ENCODE measurements around the gene SAMD5.
"Not testable (repeated sequence)": the region's sequence is repeated elsewhere in the genome, so short reads cannot be mapped to it uniquely, and the experiment has no call there.

Gene SAMD5

DNA sequence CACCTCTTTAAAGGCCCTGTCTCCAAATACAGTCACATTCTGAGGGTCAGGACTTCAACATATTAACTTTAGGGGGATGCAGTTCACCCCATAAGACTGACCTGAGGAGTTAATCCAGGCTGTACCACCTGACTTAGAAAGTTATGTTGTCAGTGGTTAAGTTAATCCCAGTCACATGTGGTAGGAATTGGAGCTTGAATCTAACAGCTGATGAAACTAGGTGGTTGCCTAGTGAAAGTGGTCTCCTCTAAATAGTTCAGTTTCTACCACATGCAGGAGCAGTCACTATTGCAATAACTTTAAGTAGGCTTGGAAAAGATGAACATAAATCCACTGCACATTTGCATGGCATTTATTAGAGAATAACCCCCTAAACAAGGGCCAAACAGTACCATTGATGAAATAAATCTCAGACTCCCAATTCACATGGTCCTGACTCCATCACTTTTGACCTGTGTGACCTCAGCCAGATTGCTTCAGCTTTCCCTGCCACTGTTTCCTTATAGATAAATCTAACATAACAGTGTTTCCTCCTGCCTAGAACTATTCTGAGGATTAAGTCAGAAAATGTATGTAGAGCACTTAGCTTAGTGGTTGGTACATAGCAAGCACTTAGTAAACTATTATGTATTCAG is 20.1 kb downstream of the SAMD5 start:
- DNase-seq (ENCODE audit: low read depth) = no peak

DNA sequence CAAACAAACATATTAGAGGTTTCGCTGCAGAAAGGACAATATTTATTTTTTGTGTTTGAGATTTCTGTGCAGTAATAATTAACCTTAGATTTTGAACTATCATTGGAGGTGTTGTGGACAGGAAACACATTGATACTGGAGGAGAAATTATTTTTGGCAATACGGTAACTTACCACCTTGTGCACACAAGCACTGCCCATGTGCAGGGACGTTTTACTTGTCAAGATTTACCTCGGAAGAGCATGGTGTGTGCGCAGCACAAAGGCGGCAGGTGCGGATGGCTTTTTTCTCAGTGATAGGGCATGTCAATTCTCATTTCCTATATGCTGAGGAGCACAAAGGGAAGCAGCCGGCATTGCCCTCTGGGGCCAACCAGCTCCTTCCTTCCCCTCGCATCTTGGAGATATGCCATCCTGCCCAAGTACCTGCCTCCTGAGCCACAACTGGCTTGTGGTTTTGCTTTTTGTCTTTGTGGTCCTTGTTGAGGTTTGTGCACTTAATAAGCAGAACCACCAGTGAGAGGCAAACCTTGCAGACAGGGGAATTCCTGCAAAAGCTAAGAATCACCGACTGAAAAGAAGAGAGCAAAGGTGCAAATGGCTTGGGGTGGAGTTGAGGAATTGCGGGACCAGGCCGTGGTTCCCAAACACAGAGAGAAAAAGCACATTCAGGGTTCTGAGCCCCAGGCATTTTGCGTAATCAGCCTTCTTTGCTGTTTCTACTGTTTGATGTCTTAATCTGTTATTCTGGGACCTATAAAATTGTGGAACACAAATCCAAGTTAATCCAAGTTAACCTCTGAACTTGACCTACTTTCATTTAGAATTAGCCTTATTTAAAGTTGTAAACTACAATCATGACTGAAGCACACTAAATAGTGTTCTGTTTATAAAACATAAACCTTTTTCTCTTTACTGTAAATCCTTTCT is 21.9 kb downstream of the SAMD5 start:
- DNase-seq (ENCODE audit: low read depth) = no peak

DNA sequence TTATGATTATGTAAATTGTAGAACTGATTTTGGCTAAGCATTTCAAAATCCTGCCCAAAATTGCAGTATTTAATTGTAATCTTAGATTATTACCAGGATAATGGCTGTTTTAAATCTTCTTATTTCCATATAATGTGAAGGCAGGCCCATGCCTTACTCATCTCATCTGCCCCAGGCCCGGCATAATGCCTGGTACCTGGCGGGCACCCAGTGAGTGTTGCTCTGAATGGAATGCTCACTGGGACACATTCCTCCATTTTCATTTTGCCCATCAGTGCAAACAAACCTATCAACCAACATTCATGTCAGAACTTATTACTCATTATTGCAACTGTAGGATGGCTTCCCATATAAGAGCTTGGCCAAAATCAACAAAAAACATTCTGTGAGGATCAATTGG is 22.8 kb downstream of the SAMD5 start:
- no peak for DNase-seq (ENCODE audit: low read depth)

DNA sequence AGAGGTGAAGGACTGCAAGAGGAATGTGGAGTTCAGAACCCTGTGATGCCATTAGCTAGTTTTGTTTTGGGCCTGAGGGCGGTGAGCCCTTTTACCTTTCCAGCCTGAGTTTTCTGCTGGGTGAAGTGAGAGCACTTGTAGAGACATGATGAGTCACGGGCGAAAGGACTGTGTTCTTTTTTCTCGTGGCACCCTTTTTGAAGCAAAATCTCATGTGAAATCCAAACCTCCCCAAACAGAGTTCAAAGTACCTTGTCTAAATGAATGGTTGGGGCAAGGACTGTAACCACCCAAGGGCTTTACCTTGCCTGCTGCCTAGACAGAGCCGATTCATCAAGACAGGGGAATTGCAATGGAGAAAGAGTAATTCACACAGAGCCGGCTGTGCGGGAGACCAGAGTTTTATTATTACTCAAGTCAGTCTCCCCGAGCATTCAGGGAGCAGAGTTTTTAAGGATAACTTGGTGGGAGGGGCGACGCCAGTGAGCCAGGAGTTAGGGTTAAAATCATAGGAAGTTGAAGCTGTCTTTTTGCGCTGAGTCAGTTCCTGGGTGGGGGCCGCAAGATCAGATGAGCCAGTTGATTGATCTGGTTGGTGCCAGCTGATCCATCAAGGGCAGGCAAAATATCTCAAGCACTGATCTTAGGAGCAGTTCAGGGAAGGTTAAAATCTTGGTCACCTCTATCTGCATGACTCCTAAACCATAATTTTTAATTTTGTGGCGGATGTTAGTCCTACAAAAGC is 25.8 kb downstream of the SAMD5 start:
- DNase-seq (ENCODE audit: low read depth) = no peak

DNA sequence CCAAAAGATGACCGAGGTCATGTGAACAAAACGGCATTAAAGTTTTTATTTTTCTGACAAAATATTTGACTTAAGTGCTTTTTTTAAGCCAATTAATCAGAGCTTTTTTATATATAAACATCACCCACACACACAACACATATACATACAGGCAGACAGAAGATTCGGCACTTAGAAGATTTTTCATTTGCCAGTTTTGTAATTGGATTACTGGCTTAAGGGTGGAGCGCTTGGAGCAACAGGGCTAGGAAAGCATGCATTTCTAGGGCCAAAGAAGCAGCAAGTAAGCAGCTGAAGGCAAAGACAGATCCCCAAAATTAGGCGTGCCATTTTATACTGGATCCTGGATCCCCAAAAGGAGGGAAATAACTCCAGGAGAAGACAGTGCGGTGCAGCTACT is 30.3 kb downstream of the SAMD5 start:
- no peak for DNase-seq (ENCODE audit: low read depth)

DNA sequence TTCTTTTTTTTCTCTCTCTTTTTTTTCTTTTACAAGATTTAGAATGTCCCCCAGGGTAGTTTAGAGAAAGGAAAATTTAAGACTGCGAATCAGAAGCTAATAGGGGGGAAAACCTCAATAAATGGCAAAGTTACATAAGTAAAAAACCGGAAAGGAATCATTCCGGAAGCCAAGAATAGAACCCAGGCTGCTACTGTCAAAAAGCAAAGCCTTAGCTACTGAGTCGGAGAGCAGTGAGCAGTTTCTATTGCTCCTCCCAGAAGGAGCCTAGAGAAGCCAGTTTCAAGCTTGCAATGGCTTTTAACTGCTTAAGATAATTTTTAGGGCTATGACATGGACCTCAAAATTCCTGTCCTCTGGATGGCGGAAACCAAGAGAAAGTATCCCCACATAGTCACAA is 31.6 kb downstream of the SAMD5 start:
- DNase-seq (ENCODE audit: low read depth) = no peak

DNA sequence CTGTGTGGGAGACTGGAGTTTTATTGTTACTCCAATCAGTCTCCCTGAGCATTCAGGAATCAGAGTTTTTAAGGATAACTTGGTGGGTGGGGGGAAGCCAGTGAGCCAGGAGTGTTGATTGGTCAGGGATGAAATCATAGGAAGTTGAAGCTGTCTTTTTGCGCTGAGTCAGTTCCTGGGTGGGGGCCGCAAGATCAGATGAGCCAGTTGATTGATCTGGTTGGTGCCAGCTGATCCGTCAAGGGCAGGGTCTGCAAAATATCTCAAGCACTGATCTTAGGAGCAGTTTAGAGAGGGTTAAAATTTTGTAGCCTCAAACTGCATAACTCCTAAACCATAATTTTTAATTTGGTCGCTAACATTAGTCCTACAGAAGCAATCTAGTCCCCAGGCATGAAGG is 33.9 kb downstream of the SAMD5 start:
- not testable (repeated sequence) for DNase-seq (ENCODE audit: low read depth)

DNA sequence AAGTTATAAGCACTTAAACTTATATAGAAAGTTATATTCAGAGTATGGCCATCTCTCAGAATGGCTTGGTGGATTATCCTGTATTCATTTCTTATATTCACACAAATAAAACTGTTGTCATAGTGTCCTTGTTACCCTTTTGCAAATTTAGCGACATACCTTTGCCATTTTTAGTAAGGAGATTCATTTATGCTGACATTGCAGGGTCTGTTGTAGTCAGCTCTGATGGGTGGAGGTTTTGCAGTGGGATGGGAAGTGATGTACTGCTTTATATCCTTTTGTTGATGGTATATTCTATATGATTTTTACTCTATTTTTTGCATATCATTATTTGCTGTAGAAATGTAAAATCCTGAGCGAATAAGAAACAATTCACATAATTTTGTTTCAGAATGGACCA is 35.9 kb downstream of the SAMD5 start:
- DNase-seq (ENCODE audit: low read depth) = no peak

DNA sequence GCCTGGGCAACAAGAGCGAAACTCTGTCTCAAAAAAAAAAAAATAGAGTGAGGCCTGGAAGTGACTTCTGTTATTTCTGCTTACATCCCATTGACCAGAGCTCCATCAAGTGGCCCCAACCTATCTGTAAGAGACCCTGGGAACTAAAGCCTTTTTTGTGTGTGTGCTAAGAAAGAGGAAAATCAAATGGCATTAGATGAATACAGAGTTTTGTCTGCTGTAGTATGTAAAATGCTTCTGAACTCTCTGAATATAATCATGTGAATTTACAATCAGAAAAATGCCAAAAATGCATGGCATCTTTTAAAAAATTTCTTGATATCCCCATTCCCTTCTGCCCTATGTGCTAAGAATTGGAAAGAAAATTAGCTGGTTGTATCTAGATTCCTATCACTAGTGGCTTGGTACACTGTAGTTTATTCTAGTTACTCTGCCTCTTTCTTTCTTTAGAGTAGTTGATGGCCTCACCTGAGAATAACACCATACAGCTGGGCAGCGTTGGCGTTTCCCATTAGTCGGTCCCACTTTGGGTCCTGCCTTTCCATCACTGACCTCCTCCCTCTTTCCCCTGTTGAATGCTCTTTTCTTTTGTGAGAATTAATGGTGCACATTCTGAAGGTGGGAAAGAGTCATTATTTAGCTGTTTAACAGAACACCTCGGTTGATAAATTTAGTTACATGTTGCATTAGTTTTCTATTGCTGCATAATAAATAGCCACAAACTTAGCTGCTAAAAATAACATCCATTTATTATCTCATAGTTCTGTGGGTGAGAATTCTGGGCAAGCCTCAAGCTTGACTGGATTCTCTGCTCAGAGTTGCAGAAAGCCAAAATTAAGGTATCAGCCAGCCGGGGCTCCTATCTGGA is 38.2 kb downstream of the SAMD5 start:
- DNase-seq (ENCODE audit: low read depth) = no peak

DNA sequence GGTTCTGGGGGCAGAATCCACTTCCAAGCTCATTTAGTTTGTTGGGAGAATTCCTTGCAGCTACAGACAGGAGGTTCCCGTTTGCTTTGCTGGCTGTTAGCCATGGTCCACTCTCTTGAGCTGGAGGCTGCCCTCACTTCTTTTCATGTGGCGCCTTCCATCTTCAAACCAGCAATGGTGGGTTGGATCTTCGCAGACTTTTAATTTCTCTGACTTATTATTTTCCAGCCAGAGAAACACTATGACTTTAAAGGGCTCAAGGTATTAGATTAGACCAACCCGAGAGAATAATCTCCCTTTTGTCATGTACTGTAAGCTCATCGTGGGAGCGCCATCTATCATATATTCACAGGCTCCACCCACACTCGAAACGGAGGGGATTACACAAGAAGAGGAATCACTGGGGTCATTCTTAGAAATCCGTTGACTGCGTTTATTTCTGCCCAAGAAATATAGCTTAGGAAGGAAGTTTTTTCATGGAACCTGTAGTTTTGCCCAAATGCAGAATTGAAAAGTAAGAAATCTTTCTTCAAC is 38.9 kb downstream of the SAMD5 start:
- DNase-seq (ENCODE audit: low read depth) = no peak

DNA sequence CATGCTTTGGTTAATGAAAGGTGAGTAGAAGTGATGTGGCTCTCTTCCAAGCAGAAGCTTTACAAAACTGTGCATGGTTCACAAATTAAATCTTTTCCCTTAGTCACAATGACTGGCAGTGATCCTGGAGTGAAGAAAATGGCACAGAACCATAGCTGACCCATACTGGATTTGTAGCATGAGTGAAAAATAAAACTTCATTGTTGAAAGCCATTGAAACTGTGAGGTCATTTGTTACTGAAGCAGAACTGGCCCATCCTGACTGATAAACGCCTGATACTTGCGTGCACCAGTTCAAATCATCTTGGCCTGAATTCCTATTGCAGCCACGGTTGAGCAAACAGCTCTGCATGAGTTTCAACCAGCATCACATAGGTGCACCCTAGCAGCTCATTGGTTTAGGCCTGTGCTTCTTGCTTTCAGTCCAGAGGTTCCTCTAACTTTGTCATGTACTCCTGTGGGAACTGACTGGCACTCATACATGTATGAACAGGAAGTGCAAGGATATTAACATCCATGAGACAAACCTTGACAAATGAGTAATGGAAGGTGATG is 40.5 kb downstream of the SAMD5 start:
- no peak for DNase-seq (ENCODE audit: low read depth)

DNA sequence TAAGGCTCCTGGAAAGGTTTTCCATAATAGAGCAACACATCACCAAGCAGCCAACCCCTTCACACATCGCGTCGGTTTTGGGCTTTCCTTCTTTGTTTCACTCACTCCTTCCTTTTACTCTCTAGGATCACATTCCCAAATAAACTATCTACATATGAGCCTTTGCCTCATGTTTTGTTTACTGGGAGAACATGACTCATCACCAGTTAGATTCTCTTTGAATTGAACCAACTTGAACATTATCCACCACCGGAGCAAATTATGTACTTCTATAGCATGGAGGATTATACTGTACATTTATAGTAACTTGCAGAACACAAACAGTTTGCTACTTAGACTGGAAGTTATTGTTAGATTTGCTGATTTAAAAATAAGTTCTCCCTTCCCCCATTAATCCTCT is 41.0 kb downstream of the SAMD5 start:
- DNase-seq (ENCODE audit: low read depth) = no peak

DNA sequence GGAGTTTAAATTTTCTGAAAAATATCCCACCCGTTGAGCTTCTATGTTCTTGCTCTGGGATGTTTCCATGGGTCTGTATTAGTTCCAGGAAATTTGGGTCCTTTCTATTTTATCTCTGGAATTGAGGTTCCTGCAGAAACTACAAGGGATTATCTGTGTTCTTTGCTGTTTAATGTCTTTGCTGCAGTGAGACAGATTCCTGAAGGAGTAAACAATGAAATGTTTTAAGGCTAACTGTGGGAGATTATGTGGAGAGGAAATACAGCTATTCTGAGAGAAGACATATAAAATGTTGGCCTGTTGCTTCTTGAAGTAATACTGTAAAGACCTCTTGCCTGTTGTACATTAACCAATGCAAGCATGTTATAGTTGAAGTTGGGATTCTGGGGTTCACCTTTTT is 43.5 kb downstream of the SAMD5 start:
- DNase-seq (ENCODE audit: low read depth) = no peak

DNA sequence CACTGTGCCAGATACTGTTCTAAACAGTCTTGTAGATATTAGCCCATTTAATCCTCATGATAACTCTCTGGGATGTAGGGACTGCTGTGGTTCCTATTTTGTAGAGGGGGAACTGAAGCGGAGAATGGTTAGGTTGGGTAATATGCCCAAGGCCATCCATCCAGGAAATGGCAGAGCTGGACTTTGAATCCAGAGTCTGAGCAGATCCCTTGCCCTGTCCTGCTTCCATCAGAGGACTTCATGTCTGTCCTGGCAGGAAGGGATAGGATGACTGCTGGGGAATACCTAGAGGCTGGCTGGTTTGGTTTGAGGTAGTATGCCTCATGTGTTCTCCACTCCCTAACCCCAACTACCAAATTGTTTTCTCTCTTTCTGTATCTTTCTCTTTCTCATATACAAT is 44.6 kb downstream of the SAMD5 start:
- DNase-seq (ENCODE audit: low read depth) = no peak

DNA sequence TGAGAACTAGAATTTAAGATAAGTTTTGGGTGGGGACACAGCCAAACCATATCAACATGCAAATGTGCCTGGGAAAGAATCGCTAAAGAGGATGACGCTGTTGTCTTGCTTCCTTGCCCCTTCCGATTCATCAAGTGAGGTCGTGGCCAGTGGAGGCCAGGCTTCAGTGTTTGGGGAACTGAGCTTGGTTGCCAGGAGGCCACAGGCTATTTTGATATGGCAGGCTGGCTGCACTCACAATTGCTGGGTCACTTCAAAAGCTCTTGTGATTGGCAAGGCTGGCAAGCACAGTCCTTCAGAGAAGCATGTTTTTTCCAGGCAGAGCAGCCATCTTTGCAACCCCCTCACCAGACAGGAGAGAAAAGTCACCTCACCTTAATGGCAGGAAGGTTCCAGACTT is 45.8 kb downstream of the SAMD5 start:
- DNase-seq (ENCODE audit: low read depth) = no peak

DNA sequence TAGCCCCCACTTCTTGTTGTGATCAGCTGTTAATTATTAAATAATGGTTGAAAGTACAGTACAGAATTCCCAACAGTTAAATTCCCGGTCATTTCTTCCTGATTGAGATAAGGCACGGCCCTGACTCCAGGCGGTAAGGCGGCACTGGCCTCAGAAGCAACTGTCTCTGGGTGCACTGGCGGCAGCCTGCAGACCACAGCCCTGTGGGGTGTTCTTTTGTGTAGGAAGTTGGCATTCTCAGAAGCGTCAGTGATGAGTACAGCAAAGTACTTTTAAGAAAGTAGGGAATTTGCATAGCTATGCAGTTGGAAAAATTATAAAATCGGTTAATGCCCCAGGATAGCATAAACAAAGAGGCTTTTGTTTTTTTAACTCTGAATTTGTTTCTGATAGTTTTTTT is 50.5 kb downstream of the SAMD5 start:
- DNase-seq (ENCODE audit: low read depth) = no peak

DNA sequence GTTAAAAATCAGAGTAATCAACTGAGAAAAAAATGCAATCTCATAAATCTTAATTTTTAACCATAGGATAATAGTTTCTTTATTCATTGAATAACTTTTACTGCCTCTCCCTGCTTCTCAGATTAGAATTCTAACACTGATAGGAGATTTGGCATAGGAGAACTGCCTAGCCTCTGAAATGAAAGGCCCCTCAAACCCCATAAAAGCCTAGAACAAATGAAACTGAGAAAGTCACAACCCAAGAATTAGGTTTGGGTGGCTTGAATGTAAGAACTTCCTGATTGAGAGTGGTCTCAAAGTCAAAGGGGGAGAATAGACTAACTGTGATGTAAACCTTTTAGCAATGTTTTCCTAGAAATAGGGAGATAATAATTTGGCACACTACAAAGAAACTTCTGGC is 52.2 kb downstream of the SAMD5 start:
- no peak for DNase-seq (ENCODE audit: low read depth)

DNA sequence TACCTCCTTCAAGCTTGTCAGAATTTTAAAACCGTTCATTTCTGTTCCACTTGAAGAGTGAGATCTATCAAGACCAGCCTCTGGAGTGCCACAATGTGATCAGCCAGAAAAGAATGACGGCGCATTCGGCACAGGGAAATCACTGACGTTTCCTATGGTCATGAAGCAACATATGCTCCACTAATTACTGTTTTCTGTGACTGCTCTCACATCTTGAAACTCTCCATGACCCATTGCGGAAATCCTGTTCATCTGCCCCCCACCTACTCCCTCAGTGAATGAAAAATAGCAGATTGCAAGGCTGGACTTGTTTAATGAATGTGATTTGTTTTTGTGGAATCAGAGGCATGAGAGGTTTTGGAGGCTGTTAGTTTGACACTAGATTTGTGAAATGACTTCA is 53.2 kb downstream of the SAMD5 start:
- DNase-seq (ENCODE audit: low read depth) = no peak

DNA sequence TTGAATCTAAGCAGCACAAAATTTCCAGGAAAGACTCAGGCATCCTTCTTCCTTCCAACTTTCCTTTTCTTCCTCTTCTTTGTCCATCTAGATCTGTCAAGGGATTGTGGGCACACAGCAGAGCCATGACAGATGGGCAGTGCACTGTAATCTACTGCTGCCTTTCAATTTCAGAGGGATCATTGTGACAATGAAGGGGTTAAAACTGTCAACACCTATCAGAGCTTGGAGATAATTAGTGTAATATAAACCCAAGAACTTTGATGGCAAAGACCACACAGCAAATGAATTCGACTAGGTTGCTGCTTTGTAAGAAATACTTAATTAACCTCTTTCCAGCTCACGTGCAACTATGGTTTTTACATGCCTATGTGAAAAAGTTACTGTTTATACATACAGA is 55.0 kb downstream of the SAMD5 start:
- no peak for DNase-seq (ENCODE audit: low read depth)

DNA sequence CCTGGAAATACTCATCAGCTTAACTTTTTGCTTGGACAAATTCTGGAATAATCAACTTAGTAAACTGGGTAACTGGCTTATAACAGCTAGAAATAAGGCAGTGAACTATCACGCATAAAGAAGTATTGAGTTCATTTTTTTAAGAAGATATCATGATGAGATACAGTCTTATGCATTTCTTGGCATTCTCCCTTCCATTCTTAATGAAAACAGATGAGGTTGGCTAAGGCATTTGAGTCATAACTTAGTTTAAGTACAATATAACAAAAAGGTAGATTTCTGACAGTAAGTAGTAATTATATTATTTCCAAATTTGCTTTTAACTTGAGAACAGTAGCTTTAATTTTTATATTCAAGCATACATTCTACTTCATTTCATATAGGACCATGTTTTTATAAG is 56.1 kb downstream of the SAMD5 start:
- DNase-seq (ENCODE audit: low read depth) = no peak

DNA sequence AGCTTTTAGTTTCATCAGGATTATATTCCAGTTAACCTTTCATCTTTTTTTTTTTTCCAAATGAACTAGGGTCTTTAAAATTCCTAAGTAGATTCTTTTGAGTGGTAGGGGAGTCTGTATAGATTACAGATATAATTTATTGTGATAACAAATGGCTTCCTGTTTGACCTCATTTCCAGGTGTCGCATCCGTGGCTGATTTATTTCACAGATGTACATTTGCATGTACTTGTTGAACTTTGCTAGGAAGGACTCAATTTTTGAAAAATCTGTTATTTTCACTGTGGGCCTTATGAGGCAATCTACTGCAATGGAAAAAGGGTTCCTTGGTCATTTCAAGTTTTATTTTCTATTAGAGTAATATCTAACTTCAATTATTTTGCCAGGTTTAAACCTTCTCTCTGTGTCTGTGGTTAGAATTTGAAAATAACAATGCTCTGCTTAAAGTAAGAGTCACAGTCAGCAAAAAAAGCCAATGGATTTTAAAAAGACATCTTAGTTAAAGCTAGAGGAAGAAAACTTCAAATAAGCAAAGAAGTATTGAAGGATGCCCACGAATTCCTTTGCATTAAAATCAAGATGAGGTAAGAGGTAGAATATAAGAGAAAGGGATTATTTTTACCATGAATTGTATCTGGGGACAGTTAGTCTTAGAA is 57.9 kb downstream of the SAMD5 start:
- no peak for DNase-seq (ENCODE audit: low read depth)

Measured in non-pigmented ciliary epithelial cell (primary cell).